Spleen (tissue), 11 donors: ENCODE data around the gene SNX32. TPM values are rescaled to one million over a fixed set of nuclear protein-coding genes. Genes with fewer than 3 reads are reported as not detected.

Experiments
- DNase-seq: peaks from one replicate; pipeline ENCODE4 v3.0.0-alpha.2; 2020
- H3K27ac ChIP-seq, 8 donors: fragments of 200-600 bp; sonication (generic) in 7 of 8; 1 replicate in 4 of 8; 2 replicates in 4 of 8; pipeline versions ENCODE4 v1.5.0 to v1.8.0; 2016 to 2021; ENCODE audit warnings: inconsistent platforms in 4 of 8, mild to moderate bottlenecking in 4 of 8, moderate library complexity in 1 of 8
- H3K27me3 ChIP-seq, 7 donors: fragments of 200-600 bp; sonication (generic) in 6 of 7; replicated peaks in 1 of 7; 1 replicate in 4 of 7; 2 replicates in 3 of 7; pipeline versions ENCODE4 v1.5.0 to v1.8.0; 2016 to 2021; ENCODE audit warnings: inconsistent platforms in 3 of 7, mild to moderate bottlenecking in 1 of 7
- H3K36me3 ChIP-seq, 6 donors: fragments of 200-600 bp; sonication (generic) in 5 of 6; 1 replicate in 4 of 6; 2 replicates in 2 of 6; pipeline versions ENCODE4 v1.5.0 to v1.8.0; 2016 to 2021; ENCODE audit warnings: inconsistent platforms in 2 of 6
- H3K4me1 ChIP-seq, 6 donors: fragments of 200-600 bp; sonication (generic) in 5 of 6; 1 replicate in 3 of 6; 2 replicates in 3 of 6; pipeline versions ENCODE4 v1.5.0 to v1.8.0; 2016 to 2021; ENCODE audit warnings: inconsistent platforms in 3 of 6
- H3K4me3 ChIP-seq, 8 donors: fragments of 200-600 bp; sonication (generic) in 7 of 8; 1 replicate in 4 of 8; 2 replicates in 4 of 8; pipeline versions ENCODE4 v1.5.0 to v1.8.0; 2016 to 2021; ENCODE audit warnings: inconsistent platforms in 4 of 8, mild to moderate bottlenecking in 4 of 8, moderate library complexity in 2 of 8
- H3K9me3 ChIP-seq, 8 donors: fragments of 200-600 bp; sonication (generic) in 7 of 8; 1 replicate in 4 of 8; 2 replicates in 4 of 8; pipeline versions ENCODE4 v1.5.0 to v1.8.0; 2016 to 2021; ENCODE audit warnings: inconsistent platforms in 4 of 8
- CTCF ChIP-seq, 11 experiments: fragments of 200-600 bp in 7 of 11; fragments of 450-650 bp in 4 of 11; sonication (generic) in 4 of 11; IDR thresholded peaks in 8 of 11; conservative IDR thresholded peaks in 3 of 11; 1 replicate in 7 of 11; 2 replicates in 4 of 11; pipeline versions ENCODE4 v1.4.0 to v1.8.0; 2016 to 2021; ENCODE audit warnings: antibody characterized with exemption in 11 of 11, inconsistent platforms in 4 of 11, mild to moderate bottlenecking in 1 of 11
- POLR2A ChIP-seq, 3 donors: fragments of 450-650 bp; IDR thresholded peaks; one replicate each; pipeline ENCODE4 v1.5.1; 2017; ENCODE audit warnings: antibody characterized with exemption in 3 of 3, mild to moderate bottlenecking in 1 of 3
- POLR2AphosphoS5 ChIP-seq, 3 donors: sonication (generic); formaldehyde crosslinking; IDR thresholded peaks; one replicate each; pipeline ENCODE4 v1.5.1; 2017; ENCODE audit warnings: antibody characterized with exemption in 3 of 3
- WGBS, 5 donors: extraction: QIAGEN DNeasy Blood & Tissue Kit in 3 of 5; methylation state at CpG; one replicate each; pipeline versions ENCODE4 v1.1.5 to v1.1.7; 2013 to 2018; 5-methylcytosine and 5-hydroxymethylcytosine counted together
- intact Hi-C: fragments of 100-400 bp; cut with DNase I; formaldehyde crosslinking; loops from one replicate; pipeline ENCODE4 v1.15.0; 2023; ENCODE audit warnings: low total_unique reads
- polyA plus RNA-seq, 3 donors: library from polyadenylated mRNA; stranded (reverse); fragments of 200-250 nt; gene quantifications; one replicate each; pipeline ENCODE4 v1.2.1, GENCODE V29; 2013
- total RNA-seq, 7 donors: library from RNA; depleted of rRNA in 3 of 7; stranded (reverse); fragments of >200 nt in 3 of 7; fragmentation: NEBNext Ultra II Directional in 4 of 7; extraction: Animal tissue kit (Norgen Biotek cat#: 25700) in 4 of 7; gene quantifications; one replicate each; pipeline versions ENCODE4 v1.1.0 to v1.2.1, GENCODE V29; 2016 to 2021
- donor health status: healthy with polysubstance abuse.
- donor health status: DM: no; HTN: no; CAD: no; lungs with moderate emphysema.
- donor health status: DM: no; HTN: no; CAD: no.
- donor health status: Bipolar disorder and iron deficiency.
- donor health status: healthy.
- donor health status: DM: no; HTN: no; CAD: no.
- donor health status: DM: yes; HTN: yes; CAD: no.

The SNX32 gene
- total and polyA plus RNA-seq, 10 donors, result 0.22 to 1.5 (median 0.83) TPM; not detected in 2

GRCh38 chr11:65892661-65893317 lies 59.0 kb downstream of the SNX32 start:
- Histone ChIP-seq H3K9me3 (no peaks in the 10 kb centered on the region), H3K36me3 (no peaks in the 10 kb centered on the region), H3K27me3 (no peaks in the 10 kb centered on the region), H3K27ac (peak overlapping the region; percentile 92 to 99 (median 96)), H3K4me3 (peak overlapping the region in 6 of 8 donors; percentile 75 to 93 (median 88)), H3K4me1 (peaks cover 39 to 67% (median 55%) of the 10 kb centered on the region in 6 donors)
- peak; percentile 81 for DNase-seq
- no peak for TF ChIP-seq POLR2A (IDR thresholded peaks at IDR 0.05)
- TF ChIP-seq POLR2AphosphoS5 (IDR thresholded peaks at IDR 0.05), result no peak
- no peak for TF ChIP-seq CTCF (IDR thresholded peaks at IDR 0.05 in 8 of 11, conservative IDR thresholded peaks at IDR 0.05 in 3 of 11)
- WGBS, 5 donors, result 60 to 76% (median 71%) methylated on average over 10 of the region's 10 CpGs
- intact Hi-C loops, result no loop called here

GRCh38 chr11:65894034-65894591 lies 60.4 kb downstream of the SNX32 start:
- DNase-seq, result peak; percentile 95
- H3K4me3 ChIP-seq, result peak overlapping the region in 7 of 8 donors; percentile 16 to 90 (median 31)
- WGBS, 5 donors, result 13 to 29% (median 24%) methylated on average over 9 to 16 of the region's 16 CpGs
- H3K27ac ChIP-seq, result peak overlapping the region; percentile 85 to 99 (median 96)
- no peaks in the 10 kb centered on the region for H3K9me3 ChIP-seq
- TF ChIP-seq POLR2A (IDR thresholded peaks at IDR 0.05) (no peak), POLR2AphosphoS5 (IDR thresholded peaks at IDR 0.05) (peak; percentile 82 to 87 (median 86)), CTCF (IDR thresholded peaks at IDR 0.05 in 8 of 11, conservative IDR thresholded peaks at IDR 0.05 in 3 of 11) (no peak)
- intact Hi-C loops, result no loop called here
- peaks cover 0 to 7% (median 2%) of the 10 kb centered on the region in 7 donors for H3K27me3 ChIP-seq
- no peaks in the 10 kb centered on the region for H3K36me3 ChIP-seq
- H3K4me1 ChIP-seq, result peaks cover 37 to 67% (median 53%) of the 10 kb centered on the region in 6 donors

GRCh38 chr11:65895482-65895981 lies 61.8 kb downstream of the SNX32 start:
- Histone ChIP-seq H3K27me3 (peaks cover 0 to 21% (median 13%) of the 10 kb centered on the region in 7 donors), H3K9me3 (no peaks in the 10 kb centered on the region), H3K27ac (no peak overlapping the region), H3K4me3 (no peak overlapping the region), H3K4me1 (peaks cover 37 to 69% (median 55%) of the 10 kb centered on the region in 6 donors), H3K36me3 (no peaks in the 10 kb centered on the region)
- 95 to 98% (median 96%) methylated on average over 5 of the region's 5 CpGs for WGBS, 5 donors
- DNase-seq, result no peak
- TF ChIP-seq CTCF (IDR thresholded peaks at IDR 0.05 in 8 of 11, conservative IDR thresholded peaks at IDR 0.05 in 3 of 11) (no peak), POLR2A (IDR thresholded peaks at IDR 0.05) (no peak)
- intact Hi-C loops, result no loop called here
